HG02623 (cell line): ENCODE results near the gene ELAC1.

ENCODE experiments used
- ATAC-seq: cut with Tn5 transposase; IDR thresholded peaks from one replicate; pipeline ENCODE4 v1.9.1; 2021; ENCODE audit warnings: moderate library complexity; ENCODE audit not compliant: unreplicated experiment

The ELAC1 gene

DNA sequence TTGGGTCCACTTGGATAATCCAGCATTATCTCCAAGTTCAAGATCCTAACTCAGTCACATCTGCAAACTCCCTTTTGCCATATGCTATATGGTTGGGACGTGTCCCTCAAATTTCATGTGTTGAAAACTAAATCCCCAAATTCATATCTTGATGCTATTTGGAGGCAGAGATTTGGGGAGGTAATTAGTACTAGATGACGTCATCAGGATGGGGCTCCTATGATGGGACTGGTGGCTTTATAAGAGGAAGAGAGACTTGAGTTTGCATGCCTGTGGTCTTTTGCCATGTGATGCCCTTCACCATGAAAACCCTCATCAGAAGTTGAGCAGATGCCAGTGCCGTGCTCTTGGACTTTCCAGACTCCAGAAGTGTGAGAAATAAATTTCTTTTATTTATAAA, 45.4 kb downstream of the ELAC1 start:
- ATAC-seq = no peak

DNA sequence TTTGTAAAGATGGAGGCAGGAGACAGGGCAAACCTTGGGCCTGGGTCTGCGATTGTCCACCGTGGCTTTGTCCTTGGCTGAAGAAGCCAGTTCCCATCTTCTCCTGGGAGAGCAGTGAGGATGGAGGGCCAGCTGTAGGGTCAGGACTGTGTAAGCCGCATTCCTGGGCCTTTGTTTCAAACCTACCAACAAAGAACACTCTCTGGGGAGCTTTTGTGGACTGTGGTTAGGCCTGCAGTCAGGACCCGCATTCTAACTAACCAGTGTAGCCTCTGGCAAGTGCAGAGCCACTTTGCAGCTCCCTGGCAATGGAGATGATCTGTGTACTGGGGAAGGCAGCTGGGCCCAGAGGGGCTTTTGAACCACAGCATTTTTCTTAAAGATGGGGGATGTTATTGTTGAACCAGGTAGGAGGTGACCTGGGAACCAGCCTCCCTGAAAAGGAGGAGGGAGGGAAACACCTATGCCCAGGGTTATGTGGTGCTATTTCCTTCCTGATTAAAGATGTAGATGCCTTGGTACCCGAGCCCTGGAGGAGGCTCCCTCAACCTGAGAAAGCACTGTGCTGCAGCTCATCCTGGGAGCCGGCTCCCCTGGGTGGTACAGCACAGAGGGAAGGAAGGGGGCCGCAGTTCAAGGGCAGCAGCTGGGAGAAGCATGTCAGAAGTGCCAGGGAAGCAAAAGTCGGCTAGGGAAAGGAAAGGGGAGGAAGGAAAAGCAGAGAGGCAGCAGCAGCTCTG, 49.5 kb downstream of the ELAC1 start:
- ATAC-seq = no peak

DNA sequence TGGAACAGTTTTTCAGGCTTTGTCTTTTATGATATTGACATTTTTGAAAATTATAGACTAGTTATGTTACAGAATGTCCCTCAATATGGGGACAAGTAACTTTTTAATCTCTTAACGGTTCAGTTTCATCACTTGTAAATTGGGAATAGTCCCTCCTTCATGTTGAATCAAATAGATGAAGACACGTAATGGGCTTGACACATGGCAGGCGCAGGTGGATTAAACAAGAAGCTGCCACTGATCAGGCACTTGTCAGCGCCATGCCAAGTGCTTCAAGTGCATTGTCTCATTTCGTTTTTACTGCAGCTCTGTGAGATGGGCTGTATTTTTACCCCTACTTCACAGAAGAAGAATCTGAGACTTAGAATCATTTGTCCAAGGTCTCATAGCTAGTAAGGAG, 52.7 kb downstream of the ELAC1 start:
- ATAC-seq = no peak

GRCh38 chr18:51021226-51021965, 53.6 kb downstream of the ELAC1 start:
- ATAC-seq = no peak

- ATAC-seq = no peak
Measured at GRCh38 chr18:51025512-51025911, 57.7 kb downstream of the ELAC1 start.

DNA sequence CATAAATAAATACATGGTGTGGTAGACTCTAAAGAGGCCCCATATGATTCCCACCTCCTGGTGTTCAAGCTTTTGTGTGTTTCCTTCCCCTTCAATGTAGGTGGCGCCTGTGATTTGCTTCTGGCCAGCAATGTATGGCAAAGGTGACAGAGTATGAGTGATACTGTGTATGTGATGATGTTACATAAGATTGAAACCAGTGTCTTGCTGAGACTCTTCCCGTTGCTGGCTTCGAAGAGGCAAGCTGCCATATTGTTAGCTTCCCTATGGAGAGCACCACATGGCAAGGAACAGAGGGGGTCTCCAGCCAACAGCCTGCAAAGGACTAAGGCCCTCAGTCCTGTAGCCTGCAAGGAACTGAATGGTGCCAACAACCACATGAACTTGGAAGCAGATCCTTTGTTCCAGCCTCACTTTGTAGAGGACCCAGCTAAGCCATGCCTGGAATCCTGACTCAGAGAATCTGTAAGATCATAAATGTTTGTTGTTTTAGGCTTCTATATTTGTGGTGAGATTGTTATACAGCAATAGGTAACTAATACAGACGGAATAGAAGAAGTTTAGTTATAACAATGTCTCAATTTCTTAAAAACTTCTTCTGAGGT, 60.5 kb downstream of the ELAC1 start:
- no peak for ATAC-seq

DNA sequence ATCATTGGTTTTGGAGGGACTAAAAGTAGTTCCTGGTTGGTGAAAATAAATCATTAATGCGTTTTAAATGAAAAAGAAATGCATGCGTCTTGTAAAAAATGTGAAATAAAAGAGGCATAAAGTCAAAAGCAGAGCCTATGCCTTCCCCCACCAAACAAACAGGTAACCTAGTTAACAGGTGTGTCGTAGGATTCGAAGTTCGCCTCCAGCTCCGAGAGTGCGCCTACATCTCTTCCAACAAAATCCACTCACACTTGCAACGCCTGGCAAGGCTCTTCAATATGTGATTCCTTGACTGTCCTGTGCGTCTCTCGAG, 61.5 kb downstream of the ELAC1 start:
- ATAC-seq = peak; percentile 5

DNA sequence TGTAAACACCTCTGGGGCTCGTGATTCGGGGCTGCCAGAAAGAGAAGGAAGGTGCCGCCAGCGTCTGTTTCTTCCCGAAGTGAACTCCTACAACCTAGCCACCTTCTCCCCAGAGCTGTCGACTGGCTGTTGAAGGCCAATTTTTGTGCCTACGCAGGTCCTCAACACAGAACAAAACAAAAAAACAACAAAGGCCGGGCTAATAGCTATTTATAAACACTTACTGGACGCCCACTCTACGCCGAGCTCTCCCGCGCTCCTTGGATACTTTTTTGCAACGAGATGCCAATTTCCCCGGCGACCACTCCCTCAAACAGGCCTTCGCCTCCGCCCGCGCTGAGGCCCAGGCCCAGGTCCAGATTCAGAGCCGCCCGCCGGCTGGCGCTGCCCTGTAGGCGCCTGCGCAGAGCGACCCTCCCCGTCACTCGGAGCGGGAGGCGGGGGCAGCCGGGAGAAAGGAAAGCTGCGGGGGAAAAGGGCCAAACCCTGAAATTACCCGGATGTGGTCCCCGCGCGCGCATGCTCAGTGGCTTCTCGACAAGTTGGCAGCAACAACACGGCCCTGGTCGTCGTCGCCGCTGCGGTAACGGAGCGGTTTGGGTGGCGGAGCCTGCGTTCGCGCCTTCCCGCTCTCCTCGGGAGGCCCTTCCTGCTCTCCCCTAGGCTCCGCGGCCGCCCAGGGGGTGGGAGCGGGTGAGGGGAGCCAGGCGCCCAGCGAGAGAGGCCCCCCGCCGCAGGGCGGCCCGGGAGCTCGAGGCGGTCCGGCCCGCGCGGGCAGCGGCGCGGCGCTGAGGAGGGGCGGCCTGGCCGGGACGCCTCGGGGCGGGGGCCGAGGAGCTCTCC, 62.1 kb downstream of the ELAC1 start, which contains the start of gene SMAD4:
SMAD4 (plus strand) TSS at position 520 of the 843 bp plus-strand sequence. CDS start 16,834 bp downstream, outside the sequence.
- peak; percentile 67 for ATAC-seq

GRCh38 chr18:51030537-51031258, 62.9 kb downstream of the ELAC1 start:
- peak; percentile 63 for ATAC-seq

DNA sequence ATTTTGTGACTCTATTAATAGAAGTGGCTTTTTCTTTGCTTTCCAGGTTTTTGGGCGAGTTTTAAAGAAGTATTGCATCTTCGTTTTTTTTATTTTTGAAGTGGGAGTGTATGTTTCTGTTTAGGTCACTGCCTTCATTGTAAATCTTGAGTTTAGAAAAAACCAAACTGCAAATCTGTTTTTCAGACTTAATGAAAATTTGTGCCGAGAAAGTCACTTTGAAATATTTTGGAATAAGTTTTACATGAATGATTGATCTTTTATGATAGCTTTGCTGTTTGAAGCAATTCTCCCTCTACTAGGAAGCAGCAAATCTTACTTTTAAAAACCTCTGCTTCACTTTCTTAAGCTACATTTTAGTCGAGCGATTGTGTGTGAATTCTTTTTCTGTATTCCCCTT, 64.4 kb downstream of the ELAC1 start:
- ATAC-seq = no peak

DNA sequence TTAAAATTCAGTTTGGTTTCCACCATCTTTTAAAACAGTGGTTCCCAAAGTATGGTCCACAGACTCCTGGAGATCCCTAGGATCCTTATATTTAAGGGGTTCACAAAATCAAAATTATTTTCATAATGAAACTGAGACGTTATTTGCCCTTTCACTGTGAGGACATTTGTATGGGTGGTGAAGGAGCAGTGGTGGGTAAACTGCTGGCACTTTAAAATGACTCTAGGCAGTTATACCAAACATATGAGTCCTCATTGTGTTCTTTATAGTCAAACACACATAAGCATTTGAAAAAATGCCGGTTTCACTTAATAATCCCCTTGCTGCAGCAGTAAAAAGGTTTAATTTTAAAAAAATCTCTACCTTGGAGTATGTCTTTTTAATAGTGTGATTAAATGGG, 69.4 kb downstream of the ELAC1 start:
- ATAC-seq = no peak
